Eye (tissue), 1 donor: Measurements from ENCODE around the gene GLP1R.

ENCODE experiments used
- DNase-seq: peaks from one replicate; pipeline ENCODE4 v3.0.0-alpha.2; 2015

GLP1R gene

DNA sequence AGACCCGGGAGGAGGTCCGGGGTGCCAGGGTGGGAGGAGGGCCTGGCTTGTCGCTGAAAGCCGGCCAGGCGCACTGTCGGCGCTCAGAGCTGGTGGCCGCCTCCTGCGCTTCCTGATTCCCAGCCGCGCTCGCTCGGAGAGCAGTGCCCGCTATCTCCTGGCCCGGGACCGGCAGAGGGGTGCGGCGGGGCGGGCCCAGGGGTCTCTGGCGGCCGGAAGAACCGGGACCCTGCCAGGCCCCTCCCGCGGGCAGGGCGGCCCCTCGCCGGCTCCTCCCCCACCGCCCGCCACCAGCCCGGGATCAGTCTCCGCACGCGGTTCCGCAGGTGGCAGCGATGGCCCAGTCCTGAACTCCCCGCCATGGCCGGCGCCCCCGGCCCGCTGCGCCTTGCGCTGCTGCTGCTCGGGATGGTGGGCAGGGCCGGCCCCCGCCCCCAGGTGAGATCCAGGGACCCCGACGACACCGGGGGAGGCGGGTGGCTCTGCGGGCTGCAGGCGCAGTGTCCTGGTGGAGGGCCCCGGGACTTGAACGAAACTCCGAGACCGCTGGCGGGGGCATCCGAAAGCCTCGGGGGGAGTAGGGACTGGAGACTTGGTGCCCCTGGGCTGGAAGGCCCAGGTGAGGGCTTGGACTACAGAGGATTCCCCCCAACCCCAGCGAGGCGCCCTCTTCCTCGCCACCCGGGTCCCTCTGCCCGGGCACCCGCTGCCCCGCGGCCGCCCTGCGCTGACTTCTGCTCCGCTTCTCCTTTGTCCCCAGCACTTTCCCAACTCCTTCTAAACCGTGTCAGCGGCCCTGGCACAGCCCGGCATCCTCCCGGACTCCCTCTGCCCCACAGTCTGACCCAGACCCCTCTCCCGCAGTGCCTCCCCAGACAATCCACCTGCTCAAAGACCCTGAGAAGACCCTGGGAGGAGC lies at the start of gene GLP1R:
GLP1R (plus strand) TSS at position 301 of the 919 bp plus-strand sequence; CDS start at position 361, 60 bp downstream.
- peak; percentile 39 for DNase-seq

DNA sequence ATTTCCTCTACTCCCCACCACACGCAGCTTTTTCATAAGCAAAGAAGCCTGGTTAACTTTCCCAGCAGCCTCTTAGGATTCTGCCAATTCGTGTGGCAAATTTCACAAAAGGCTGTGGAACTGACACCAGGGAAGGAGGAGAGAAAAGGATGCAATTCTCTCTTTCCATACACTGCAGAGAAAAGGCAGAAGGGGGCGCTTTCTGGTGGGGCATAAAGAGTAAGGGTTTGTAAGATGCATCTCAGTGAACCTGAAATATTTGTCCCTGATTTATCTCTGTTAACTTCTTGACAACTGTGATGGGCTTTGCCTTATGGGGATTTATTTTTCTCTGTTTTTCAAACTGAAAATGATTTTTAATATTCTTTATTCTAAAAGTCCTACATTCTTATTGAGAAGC lies 45.5 kb upstream of the GLP1R start:
- DNase-seq = peak; percentile 9

DNA sequence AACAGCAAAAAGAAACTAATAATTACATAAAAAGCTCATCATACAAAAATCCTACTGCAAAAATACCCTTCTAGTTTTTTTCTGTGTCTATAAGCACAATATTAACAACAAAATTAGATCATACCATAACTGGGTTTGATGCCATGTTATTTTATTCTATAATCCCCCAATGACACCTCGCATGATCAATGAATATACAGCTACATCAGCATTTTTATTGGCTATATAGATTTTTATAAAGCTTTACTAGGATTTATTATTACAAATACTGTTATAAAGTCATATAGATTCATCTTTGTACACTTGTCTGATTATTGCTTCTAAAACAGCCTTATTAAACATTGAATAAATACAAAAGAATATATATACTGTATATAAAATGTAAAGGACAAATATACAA lies 45.1 kb upstream of the GLP1R start:
- DNase-seq = no peak

DNA sequence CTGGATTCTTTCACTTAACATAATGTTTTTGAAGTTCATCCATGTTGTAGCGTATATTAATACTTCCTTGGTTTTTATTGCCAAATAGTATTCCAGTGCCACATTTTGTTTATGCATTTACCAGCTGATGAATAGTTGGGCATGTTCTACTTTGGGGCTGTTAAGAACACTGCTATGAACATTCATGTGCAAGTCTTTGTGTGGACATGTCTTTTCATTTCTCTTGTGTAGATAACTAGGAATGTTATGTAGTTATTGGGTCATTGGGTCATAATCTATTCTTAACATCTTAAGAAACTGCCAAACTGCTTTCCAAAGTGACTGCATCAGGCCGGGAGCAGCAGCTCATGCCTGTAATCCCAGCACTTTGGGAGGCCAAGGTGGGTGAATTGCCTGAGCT lies 43.8 kb upstream of the GLP1R start:
- DNase-seq = no peak

DNA sequence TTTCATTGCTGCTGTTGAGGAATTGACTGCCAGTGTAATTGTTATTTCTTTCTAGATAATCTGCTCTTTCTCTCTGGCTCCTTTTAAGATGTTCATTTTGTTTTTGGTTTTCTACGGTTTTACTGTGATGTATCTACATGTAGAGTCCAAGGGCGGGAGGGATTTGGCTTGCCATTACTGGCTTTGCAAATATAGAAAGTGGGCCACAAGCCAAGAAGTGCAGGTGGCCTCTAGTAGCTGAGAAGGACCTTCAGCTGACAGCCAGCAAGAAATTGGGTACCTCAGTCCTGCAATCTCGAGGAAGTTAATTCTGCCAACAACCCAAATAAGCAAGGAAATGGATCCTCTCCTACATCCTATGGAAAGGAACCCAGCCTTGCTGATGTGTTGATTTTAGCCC lies 42.8 kb upstream of the GLP1R start:
- DNase-seq = no peak

DNA sequence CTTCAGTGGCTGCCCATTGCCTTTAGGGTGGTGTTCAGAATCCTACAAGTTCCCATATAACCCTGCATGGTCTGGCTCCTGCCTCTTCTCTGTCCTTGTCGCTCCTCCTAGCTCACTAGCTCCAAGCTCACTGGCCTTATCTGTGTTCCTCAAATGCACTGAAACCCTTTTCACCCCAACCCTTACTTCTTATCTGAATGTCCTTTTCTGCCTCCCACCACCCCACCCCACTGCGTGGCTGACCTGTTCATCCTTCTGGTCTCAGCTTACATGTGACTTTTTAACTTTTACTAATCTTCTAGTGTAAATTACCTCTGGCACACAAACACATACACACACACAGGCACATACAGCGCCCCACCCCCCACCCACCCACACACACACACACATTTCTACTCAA lies 41.0 kb upstream of the GLP1R start:
- DNase-seq = no peak

DNA sequence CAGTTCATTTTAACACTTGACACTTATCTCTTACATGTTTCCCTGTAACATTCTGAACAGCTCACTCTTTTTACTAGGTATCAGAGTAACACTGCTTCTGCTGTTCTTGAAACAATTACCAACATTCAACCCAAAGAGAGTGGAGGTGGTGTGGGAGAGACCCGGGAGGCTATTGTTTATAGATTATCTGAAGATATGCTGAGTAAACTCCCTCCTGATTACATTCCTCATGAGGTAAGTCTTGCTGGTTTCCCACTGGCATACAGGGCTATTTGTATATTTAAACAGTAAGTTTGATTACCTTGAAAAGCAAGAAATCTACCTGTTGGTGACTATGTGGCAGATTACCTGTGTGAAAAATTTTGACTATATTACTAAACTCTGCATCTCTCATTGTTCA lies 39.8 kb upstream of the GLP1R start:
- no peak for DNase-seq

DNA sequence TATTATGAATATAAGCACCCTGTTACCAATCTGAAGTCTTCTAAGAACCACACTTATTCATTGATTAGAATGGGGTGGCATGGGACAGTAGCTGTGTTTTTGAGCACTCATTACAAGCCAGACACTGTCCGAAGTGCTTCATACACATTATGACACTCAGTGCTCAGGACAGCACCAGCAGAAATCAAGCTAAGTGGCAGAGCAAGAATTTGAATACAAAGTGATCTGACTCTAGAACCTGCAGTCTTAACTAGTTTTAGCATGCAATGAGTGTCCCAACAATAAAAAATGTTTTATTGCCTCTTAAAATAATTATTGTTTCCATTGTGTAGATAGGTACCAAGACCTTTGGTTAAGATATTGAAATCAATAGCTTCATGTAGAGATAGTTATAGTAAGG lies 39.1 kb upstream of the GLP1R start:
- DNase-seq = no peak

DNA sequence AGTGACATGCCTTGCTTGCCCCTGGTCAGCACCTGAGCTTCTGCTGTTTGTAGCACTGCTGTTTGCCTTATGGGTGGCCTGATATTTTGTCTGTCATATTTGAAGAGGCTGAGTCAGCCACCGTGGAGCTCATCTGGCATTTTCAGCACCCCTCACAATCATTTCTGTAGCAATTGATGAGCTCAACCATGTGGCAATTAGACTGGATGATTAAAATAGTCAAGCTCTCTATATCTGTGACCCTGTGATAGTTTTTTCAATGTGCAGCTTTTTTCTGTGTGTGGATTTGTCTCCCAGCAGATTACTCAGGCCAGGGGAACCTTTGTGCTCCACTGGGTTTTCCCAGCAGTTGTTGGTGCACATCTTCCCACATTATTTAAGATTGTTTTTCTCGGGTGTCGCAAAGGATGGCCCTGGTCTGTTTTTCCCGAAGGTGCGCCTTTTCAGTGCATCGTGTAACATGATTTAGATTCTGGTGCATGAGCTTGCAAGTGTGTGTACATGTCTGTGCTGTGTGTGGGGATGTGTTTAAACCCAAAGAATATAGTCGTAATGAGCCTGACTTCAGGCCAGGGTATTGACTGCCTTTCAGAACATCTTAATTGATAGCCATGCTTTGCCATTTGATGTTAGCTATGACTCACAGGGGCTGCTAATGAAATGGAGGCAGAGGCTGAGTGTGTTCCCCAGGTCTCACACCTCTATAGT lies 31.6 kb upstream of the GLP1R start:
- no peak for DNase-seq

DNA sequence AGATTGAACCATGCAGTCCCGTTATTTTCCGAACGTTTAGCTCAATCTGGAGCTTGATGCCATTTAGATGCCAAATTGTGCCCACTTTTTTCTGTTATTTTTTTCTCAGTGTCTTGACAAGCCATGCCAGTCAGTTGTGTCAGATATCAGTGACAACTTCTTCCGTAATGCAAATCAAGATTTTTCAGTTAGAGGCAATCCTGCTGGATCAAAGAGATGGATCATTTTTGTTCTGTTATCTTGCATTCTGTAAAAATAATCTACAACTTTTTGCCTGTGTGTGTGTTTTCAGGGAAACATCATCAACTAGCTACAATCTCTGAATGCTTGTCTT lies 31.1 kb upstream of the GLP1R start:
- no peak for DNase-seq

DNA sequence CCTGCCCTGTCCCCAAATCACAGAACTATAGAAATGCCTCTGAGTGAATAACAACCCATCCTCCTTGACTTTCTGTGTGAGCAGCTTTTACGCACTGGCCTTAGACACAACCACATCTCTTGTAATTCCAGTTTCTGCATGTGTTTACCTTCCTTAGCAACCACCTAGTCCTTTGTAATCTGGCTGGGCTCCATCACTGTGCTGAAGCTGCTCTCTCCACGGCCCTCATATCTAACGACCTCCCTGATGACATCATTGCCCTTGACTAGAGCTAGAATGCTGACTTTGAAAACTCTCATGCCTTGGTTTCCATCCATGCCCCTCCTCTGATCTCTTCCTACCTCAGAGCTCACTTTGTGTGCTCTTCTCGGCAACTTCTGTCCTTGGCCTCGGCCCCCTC lies 30.5 kb upstream of the GLP1R start:
- no peak for DNase-seq

DNA sequence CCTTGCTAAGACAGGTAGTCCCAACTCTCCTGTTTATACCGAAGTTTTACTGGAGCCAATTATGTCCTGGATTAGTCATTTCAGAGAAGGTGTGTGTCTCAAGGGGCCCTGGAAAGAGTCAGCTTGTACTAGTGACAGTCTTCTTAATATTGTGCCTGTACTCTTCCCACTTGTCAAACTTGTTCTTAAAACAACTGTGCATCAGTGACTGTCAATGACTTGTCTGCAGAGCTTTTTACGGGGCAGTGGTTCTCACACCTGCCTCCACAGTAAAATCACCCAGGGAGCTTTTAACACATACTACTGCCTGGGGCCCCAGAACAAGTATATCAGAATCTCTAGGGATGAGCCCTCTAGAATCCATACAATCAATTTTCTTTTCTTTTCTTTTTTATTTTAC lies 28.4 kb upstream of the GLP1R start:
- no peak for DNase-seq

DNA sequence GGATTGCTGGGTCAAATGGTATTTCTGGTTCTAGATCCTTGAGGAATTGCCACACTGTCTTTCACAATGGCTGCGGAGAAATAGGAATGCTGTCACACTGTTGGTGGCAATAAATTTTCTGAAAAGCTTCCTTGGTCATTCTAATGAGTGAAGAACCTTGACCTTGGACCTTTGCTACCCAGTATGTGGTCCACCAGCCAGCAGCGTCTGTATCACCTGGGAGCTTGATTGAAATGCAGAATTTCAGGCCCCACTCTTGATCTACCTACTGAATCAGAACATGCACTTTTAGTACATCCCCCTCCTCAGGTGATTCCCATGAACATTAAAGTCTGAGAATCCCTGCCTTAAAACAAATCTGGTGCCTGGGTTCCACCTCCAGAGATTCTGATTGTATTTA lies 27.5 kb upstream of the GLP1R start:
- DNase-seq = no peak

DNA sequence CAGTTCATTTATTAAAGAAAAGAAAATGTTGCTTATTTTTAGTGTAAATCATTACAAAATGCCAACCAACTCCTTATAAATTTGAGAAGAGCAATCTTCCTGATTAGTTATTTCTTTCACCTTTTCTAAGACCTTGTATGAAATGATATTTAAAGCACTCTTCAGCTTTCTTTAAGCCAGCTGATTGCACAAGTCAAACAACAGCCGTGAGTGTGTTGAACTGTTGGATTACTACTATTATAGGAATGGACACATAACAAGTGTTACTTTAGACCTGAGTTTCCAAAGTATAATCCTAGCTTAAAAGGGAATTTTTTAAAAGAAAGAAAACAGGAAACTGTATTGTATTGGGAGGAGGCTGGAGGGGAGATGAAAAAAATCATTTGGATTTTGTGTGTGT lies 26.8 kb upstream of the GLP1R start:
- no peak for DNase-seq

DNA sequence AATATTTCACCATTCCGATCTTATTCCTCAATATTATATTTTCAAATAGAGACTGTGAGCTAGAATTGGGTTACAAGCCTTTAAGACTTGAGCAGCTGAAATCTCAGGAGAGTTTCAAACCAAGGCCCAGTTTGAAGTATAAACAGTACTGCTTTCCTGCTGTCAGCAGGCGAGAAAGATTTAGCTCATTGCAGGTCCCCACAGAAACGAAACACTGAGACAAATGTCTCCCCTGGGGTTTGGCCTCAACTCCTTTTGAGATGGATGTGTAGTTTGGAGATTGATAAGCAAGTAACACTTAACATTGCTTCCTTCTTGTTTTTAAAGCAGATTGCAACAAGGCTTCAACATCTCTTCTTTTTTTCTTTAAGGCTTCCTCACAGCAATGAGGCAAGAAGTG lies 22.4 kb upstream of the GLP1R start:
- no peak for DNase-seq

DNA sequence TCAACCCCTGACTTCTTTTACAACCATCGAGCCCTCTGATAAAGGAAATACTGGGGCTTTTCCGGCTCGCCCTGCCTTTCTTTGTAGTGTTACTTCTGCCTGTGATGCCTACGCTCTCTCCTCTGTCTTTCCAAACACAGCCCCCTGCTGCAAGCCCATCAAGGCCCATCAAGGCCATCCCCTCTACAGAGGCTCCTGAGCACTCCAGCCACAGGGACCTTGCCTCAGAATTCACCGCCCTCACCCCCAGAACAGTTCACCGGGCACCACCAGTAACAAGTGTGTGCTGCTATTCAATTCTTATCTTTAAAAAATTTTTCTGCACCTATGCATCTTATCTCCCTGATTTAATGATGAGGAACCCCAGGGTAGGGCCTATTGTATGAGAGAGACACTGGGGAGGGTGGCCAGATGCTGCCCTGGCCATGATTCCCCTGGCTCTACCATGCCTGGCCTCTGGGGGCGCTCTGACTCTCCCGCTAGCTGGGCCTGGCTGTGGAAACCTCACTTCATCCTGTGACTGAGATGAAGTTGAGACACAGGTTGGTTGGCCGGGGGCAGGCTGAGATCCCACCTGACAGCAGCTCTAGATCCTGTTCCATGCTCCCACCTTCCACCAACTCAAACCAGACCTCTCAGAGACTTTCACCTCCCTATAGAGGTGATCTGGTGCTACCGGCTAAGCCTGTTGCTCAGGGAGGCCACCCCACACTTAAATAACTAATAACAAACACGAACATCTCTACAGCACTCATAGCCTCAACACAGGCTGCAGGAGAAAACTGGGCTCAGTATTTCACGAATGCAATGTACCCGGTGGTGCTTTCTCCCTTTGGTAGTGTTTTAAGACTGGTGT lies 19.2 kb upstream of the GLP1R start:
- DNase-seq = no peak

DNA sequence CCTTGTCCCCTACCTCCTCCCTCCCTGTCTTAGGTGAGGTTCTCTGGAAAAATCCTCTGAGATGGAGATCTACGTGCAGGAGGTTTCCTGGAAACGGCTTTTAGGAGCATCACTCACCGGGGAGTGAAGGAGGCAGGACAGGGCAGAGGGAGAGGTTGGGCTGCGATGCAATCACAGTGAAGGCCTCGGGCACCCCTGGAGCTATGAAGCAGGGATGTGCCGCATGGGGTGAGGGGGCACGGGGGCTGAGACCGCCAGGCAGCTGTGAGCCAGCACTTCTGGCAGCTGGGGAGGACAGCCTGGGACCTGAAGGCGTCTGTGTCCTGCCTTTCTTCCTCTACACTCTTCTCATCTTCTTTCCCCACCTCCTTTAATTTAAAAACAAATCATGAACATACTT lies 12.9 kb upstream of the GLP1R start:
- DNase-seq = no peak

DNA sequence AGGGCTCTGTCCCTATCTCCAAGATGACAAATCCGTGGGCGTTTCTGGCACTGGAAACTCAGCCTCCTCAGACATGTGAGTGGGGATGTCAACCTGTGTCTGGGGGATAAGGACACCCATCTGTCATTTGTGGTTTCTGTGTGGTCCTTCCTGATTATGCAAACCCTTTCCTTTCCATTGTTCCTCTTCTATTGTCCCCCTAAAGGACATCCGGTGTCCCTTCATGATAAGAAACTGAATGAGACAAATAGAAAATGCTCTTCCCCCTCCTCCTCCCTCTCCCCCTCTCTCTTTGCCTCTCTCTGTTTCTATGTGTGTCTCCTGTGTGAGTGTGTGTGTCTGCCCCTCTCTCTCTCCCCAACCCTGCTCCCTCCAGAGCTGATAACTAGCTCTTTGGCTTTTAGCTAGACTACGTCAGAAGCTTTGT lies 11.5 kb upstream of the GLP1R start:
- peak; percentile 40 for DNase-seq

DNA sequence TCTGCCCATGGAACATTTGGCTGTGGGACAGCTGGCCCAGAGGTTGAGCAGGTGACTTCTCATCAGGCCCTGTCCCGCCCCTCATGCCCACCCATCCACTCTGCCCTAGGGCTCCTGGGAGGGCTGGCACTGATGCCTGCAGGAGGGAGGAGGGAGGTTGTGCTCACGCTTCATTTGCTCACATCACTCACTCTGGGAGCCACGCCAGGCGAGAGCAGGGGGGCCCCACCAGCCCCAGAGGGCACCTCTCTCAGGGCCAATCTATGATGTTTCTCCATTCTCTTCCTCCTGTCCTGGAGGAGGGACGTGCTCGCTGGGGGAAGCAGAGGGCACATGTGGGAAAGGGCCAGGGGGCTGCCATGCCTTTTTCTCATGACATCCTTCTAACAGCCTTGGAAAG lies 10.9 kb upstream of the GLP1R start:
- no peak for DNase-seq

DNA sequence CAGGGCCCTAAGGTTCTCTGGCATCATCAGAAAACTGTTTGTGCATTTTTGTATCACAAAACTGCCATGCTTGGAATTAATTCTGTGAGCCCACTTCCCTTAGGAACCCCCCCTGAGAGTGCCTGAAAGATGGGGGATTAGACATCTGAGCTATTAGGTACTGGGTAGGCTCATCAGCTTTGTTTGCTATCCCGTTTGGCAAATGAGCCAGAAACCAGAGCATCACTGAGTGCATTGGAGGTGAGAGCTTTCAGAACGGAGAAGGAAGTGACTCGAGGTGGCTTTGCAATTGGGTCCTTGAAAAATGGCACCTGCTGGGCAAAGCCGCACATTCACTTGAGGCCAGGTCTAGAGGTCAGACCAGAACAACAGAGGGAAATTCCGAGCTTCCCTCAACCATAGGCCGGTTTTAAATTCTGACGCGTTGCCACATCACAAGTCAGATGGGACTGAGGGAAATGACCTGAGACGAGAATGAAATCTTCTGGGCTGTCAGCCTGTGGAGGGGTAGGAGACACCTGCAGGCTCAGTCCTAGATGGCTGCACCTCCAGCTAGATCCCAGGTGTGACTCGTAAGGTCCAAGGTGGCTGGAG lies 8.4 kb upstream of the GLP1R start:
- DNase-seq = no peak

DNA sequence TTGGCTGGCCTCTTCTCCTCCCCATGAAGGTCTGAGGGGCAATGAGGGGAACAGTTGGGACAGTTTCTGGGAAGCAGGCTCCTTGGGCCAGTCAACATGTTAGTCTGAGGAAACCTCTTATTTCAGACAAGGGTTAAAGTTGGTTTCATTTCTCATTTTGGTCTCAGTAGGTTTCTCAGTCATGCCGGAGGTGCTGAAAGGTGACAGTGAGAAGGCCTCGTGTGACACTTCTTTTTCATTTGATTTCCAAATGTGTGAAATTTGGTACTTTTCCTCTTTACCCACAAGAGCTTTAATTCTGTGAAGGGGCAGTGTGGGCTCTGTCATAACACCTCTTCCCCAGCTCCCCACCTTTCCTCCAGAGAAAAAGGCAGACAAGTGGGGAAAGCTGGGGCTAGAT lies 7.5 kb upstream of the GLP1R start:
- no peak for DNase-seq

DNA sequence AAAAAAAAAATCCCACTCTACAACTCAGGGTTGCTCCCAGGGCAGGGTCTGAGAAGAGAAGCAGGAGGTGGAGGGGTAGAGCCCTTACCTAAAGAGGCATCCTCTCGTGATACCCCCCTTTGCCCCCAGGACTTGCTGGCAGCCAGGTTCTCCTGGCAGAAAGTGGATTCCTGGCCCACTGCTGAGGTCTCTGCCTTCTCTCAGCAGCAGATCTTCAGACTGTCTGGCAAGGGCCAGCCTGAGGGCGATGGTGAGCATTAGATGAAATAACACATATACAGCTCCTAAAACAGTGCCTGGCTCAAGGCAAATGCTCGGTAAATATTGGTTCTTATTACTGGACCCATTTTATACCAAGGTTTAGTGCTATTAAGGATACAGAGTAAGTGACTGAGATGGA lies 4.8 kb upstream of the GLP1R start:
- DNase-seq = no peak

DNA sequence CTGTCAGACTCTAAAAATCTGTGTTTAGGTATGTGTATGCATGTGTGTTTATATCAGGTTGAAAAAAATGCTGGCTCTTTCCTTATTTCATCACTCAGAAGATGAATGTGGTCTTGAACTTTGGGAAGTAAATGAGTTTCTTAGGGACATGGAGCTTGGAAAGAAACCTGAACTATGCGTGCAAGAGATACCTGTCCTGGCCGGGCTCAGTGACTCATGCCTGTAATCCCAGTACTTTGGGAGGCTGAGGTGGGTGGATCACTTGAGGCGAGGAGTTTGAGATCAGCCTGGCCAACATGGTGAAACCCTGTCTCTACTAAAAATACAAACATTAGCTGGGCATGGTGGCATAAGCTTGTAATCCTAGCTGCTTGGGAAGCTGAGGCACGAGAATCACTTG lies 4.4 kb upstream of the GLP1R start:
- no peak for DNase-seq
